Ramos (cell line): ENCODE results near the gene SVOPL.
"Not testable (repeated sequence)": the region's sequence is repeated elsewhere in the genome, so short reads cannot be mapped to it uniquely, and the experiment has no call there.

Experiments
- in situ Hi-C: fragments of 300-500 bp; cut with MboI; formaldehyde crosslinking; loops from one replicate; pipeline ENCODE4 v1.14.3; 2022; ENCODE audit warnings: low sequenced_read_pairs; ENCODE audit not compliant: unreplicated experiment

The SVOPL gene

GRCh38 chr7:138710536-138711385 is 9.6 kb upstream of the SVOPL start:
- in situ Hi-C loops: no loop called here

DNA sequence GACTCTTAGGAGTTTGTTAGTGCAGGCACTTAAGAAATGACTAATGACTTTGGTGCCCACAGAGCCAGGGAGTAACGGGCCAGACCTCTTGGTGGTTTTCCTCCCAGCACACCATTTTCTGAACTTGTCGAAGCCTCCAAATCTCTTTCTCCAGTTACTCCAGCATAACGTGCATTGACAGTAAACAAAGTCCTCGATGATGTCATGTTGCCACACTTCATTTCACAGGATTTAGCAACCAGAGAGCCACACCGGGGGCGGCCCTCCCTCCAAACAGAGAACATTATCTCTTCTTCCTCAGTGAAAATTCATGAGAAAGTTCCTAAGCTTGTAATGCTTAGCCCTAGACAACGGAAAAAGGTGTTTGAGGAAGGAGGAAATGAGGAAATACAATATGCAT is 4.0 kb upstream of the SVOPL start:
- in situ Hi-C loops: no loop called here

- in situ Hi-C loops: no loop called here
Measured at GRCh38 chr7:138701537-138701923, 368 bp upstream of the SVOPL start.

GRCh38 chr7:138699661-138700060 is 1.5 kb downstream of the SVOPL start:
- in situ Hi-C loops: no loop called here

- in situ Hi-C loops: no loop called here
Measured at GRCh38 chr7:138698281-138698680, 2.9 kb downstream of the SVOPL start.

DNA sequence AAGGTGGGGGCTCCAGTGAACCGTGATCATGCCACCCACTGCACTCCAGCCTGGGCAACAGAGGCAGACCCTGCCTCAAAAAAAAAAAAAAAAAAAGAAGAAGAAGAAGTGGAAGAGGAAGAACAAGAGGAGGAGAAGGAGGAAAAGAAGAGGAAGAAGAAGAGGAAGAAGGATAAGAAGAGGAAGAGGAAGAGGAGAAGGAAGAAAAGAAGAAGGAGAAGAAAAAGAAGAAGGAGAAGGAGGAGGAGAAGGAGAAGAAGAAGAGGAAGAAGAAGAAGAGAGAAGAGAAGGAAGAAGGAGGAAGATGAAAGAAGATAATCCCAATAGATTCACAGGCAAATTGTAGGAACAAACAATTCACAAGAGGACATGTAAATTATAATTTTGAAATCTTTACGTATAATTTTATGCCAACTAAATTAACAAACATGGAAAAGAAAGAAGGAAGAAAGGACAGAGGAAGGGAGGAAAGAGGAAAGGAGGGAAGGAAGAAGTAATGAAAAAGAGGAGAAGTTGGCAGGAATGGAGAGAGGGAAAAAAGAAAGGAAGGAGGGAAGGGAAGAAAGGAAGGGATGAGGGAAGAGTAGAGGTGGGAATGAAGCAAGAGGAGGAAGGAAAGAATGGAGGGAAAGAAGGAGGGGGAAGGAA is 3.5 kb downstream of the SVOPL start:
- in situ Hi-C loops: no loop called here

- in situ Hi-C loops: not testable (repeated sequence)
Measured at GRCh38 chr7:138695776-138696175, 5.4 kb downstream of the SVOPL start.

DNA sequence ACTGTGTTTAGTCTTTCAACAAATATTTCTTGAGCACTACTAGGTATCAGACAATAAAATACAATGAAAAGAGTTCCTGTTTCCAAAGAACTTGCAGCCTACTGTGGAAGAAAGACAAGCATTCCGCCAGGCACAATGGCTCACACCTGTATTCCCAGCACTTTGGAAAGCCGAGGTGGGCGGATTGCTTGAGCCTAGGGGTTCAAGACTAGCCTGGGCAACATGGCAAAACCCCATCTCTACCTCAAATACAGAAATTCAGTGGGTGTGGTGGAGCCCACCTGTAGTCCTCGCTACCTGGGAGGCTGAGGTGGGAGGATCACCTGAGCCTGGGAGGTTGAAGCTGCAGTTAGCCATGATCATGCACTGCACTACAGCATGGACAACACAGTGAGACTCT is 6.1 kb downstream of the SVOPL start:
- in situ Hi-C loops: no loop called here

- in situ Hi-C loops: no loop called here
Measured at GRCh38 chr7:138691178-138691577, 10.0 kb downstream of the SVOPL start.

DNA sequence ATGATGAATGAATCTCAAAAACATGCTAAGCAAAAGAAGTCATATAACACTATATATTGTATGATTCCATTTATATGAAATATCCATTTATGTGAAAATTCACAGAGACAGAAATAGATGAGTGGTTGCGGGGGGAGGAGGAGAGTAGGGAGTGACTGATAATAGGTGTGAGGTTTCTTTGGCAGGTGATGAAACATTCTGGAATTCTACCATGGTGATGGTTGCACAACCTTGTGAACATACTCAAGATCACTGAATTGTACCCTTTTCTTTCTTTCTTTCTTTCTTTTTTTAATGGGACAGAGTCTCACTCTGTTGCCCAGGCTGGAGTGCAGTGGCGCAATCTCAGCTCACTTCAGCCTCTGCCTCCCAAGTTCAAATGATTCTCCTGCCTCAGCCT is 10.7 kb downstream of the SVOPL start:
- in situ Hi-C loops: no loop called here

DNA sequence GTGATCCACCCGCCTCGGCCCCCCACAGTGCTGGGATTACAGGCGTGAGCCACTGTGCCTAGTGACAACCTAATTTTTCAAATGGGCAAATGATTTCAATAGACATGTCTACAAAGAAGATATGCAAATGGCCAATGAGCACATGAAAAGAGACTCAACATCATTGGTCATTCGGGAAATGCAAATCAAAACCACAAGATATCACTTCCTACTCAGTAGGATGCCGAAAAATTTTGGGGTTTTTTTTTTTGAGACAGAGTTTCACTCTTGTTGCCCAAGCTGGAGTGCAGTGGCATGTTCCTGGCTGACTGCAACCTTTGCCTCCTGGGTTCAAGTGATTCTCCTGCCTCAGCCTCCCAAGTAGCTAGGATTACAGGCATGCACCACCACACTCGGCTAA is 13.1 kb downstream of the SVOPL start:
- in situ Hi-C loops: not testable (repeated sequence)

DNA sequence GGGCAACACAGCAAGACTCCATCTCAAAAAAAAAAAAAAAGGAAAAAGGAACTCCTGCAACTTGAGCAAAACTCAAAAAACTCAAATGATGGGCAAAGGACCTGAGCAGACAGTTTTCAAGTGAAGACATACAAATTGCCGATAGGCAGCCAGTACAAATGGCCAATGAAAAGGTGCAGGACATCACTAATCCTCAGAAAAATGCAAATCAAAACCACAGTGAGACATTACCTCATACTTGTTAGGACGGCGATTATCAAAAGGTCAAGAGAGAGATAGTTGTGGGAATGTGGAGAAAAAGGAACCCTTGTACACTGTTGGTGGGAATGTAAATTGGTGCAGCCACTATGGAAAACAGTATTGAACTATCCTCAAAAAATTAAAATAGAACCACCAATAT is 16.8 kb downstream of the SVOPL start:
- in situ Hi-C loops: no loop called here

DNA sequence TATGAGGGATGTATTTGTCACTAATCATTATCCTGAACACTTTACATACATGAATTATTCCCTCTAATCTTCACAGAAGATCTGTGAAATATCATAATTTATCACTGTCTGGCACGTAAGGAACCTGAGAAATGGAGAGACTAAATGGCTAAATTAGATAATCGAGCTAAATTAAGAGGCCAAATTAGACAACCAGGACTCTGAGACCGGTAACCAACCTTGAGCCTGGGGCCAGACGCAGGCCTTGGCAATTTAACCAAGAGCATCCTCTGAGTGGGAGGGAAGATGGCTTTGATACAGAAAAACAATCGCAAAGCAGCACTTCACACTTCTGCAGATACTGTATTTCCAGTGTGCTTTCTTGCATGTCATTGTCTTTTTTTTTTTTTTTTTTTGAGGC is 21.4 kb downstream of the SVOPL start:
- in situ Hi-C loops: no loop called here

GRCh38 chr7:138670594-138670993 is 30.6 kb downstream of the SVOPL start:
- in situ Hi-C loops: no loop called here

- in situ Hi-C loops: no loop called here
Measured at GRCh38 chr7:138669364-138669763, 31.8 kb downstream of the SVOPL start.

DNA sequence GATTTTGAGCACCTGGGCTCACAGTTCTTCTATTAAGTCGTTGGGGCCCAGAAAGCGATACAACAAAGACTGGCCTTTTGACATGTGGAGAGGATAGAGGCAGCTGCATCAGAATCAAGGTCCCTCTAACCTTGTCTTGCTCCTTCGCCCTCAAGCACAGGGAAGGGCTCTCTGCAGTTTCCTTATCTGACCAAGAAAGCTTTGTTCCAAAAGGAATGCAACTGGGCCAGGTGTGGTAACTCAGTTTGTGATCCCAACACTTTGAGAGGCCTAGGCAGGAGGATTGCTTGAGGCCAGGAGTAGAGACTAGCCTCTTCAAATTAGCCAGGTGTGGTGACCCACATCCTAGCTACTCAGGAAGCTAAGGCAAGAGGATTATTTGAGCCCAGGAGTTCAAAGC is 32.2 kb downstream of the SVOPL start:
- in situ Hi-C loops: no loop called here

DNA sequence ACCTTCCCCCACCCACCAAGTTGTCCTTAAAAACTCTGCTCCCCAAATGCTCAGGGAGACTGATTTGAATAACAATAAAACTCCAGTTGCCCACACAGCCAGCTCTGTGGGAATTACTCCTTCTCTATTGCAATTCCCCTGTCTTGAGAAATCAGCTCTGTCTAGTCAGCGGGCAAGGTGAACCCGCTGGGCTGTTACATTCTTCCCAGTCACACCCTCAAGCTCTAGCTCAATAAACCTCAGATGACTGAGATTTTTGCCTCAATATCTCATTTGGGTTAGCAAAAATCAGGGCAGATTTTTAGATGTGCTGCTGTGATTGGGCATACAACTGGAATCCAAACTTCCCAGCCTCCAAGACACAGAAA is 32.9 kb downstream of the SVOPL start:
- in situ Hi-C loops: no loop called here

GRCh38 chr7:138667535-138668228 is 33.5 kb downstream of the SVOPL start:
- in situ Hi-C loops: no loop called here

- in situ Hi-C loops: no loop called here
Measured at GRCh38 chr7:138666385-138666784, 34.8 kb downstream of the SVOPL start.

DNA sequence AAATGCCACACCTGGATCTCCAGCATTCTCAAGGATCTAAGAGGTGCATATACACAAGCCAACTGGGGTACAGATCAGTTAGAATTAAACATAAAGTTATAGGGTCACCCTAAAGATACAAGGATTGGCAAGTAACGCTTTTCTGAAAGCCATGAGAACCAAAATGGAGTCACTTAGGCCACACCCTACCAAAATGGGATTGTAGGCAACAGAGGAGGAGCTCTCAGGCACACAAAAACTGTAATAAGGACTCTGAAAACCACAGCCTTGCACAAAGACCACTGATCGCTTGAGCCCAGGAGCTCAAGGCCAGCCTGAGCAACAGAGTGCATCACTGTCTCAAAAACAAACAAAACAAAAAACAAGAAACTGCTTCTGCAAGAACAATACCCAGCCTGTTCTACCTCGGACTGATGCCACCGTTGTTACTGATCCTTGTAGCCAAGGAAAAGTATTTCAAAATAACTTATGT is 35.5 kb downstream of the SVOPL start:
- in situ Hi-C loops: no loop called here

GRCh38 chr7:138665249-138665648 is 35.9 kb downstream of the SVOPL start:
- in situ Hi-C loops: no loop called here
